ENCODE results near the gene HNRNPA2B1. TPM values are rescaled to one million over a fixed set of nuclear protein-coding genes. Genes with fewer than 3 reads are reported as not detected.
A peak's percentile ranks its signal among the peaks of the same experiment; 100 is the strongest.

The HNRNPA2B1 gene
- total RNA-seq, 1 donor from 2014 or later = 398 TPM

GRCh38 chr7:26200038-26200443 lies 505 bp downstream of the HNRNPA2B1 start:
- H3K36me3 ChIP-seq = peaks cover 36% of the 10 kb centered on the region
- intact Hi-C loops (cut with micrococcal nuclease) = no loop called here
- H3K9me3 ChIP-seq (replicated peaks) = no peaks in the 10 kb centered on the region
- H3K27me3 ChIP-seq (ENCODE audit: low read depth) = no peaks in the 10 kb centered on the region
- peak; percentile 65 for DNase-seq
- no peak for TF ChIP-seq CTCF (IDR thresholded peaks at IDR 0.05; ENCODE audit: borderline replicate concordance)
- peak overlapping the region; percentile 98 for H3K27ac ChIP-seq (replicated peaks)
- peaks cover 87% of the 10 kb centered on the region for H3K4me1 ChIP-seq
- H3K4me3 ChIP-seq = peak overlapping the region; percentile 90

GRCh38 chr7:26199301-26200037 lies 1.1 kb downstream of the HNRNPA2B1 start:
- Histone ChIP-seq H3K4me3 (peak overlapping the region; percentile 90), H3K9me3 (replicated peaks) (no peaks in the 10 kb centered on the region), H3K27me3 (ENCODE audit: low read depth) (no peaks in the 10 kb centered on the region), H3K36me3 (peaks cover 41% of the 10 kb centered on the region), H3K4me1 (peaks cover 87% of the 10 kb centered on the region), H3K27ac (replicated peaks) (peak overlapping the region; percentile 98)
- TF ChIP-seq CTCF (IDR thresholded peaks at IDR 0.05; ENCODE audit: borderline replicate concordance) = no peak
- peak; percentile 63 for DNase-seq
- intact Hi-C loops (cut with micrococcal nuclease) = no loop called here

- Histone ChIP-seq H3K4me3 (peak overlapping the region; percentile 90), H3K27ac (replicated peaks) (peak overlapping the region; percentile 98), H3K36me3 (peaks cover 48% of the 10 kb centered on the region), H3K9me3 (replicated peaks) (no peaks in the 10 kb centered on the region), H3K27me3 (ENCODE audit: low read depth) (no peaks in the 10 kb centered on the region), H3K4me1 (peaks cover 87% of the 10 kb centered on the region)
- TF ChIP-seq CTCF (IDR thresholded peaks at IDR 0.05; ENCODE audit: borderline replicate concordance) = no peak
- intact Hi-C loops (cut with micrococcal nuclease) = no loop called here
- DNase-seq = no peak
Observed at GRCh38 chr7:26198781-26199169, 1.8 kb downstream of the HNRNPA2B1 start.

- H3K27ac ChIP-seq (replicated peaks) = peak overlapping the region; percentile 98
- peak overlapping the region; percentile 90 for H3K4me3 ChIP-seq
- no peak for DNase-seq
- H3K36me3 ChIP-seq = peaks cover 53% of the 10 kb centered on the region
- intact Hi-C loops (cut with micrococcal nuclease) = no loop called here
- no peaks in the 10 kb centered on the region for H3K9me3 ChIP-seq (replicated peaks)
- peak; percentile 83 for TF ChIP-seq CTCF (IDR thresholded peaks at IDR 0.05; ENCODE audit: borderline replicate concordance)
- H3K27me3 ChIP-seq (ENCODE audit: low read depth) = no peaks in the 10 kb centered on the region
- peaks cover 87% of the 10 kb centered on the region for H3K4me1 ChIP-seq
Observed at GRCh38 chr7:26198133-26198780, 2.3 kb downstream of the HNRNPA2B1 start.

GRCh38 chr7:26197153-26198115 lies 3.1 kb downstream of the HNRNPA2B1 start:
- H3K27me3 ChIP-seq (ENCODE audit: low read depth) = no peaks in the 10 kb centered on the region
- no peak for DNase-seq
- H3K4me1 ChIP-seq = peaks cover 87% of the 10 kb centered on the region
- H3K27ac ChIP-seq (replicated peaks) = peak overlapping the region; percentile 98
- peaks cover 62% of the 10 kb centered on the region for H3K36me3 ChIP-seq
- TF ChIP-seq CTCF (IDR thresholded peaks at IDR 0.05; ENCODE audit: borderline replicate concordance) = no peak
- no peaks in the 10 kb centered on the region for H3K9me3 ChIP-seq (replicated peaks)
- intact Hi-C loops (cut with micrococcal nuclease) = no loop called here
- H3K4me3 ChIP-seq = peak overlapping the region; percentile 90
